Peyer's patch (tissue), 4 donors: ENCODE measurements around the gene KLK2. TPM values are rescaled to one million over a fixed set of nuclear protein-coding genes. Genes with fewer than 3 reads are reported as not detected.

ENCODE experiments used
- DNase-seq, 3 donors: peaks; one replicate each; pipeline ENCODE4 v3.0.0-alpha.2; 2017 to 2019
- H3K27ac ChIP-seq, 4 donors: fragments of 200-600 bp; sonication (generic); one replicate each; pipeline ENCODE4 v1.5.1; 2016 to 2019
- H3K27me3 ChIP-seq, 2 donors: fragments of 200-600 bp; sonication (generic); one replicate each; pipeline ENCODE4 v1.5.1; 2019
- H3K36me3 ChIP-seq, 3 donors: fragments of 200-600 bp; sonication (generic); one replicate each; pipeline ENCODE4 v1.5.1; 2016 to 2019
- H3K4me1 ChIP-seq, 4 donors: fragments of 200-600 bp; sonication (generic); one replicate each; pipeline ENCODE4 v1.5.1; 2016 to 2019
- H3K4me3 ChIP-seq, 4 donors: fragments of 200-600 bp; sonication (generic); 1 replicate in 3 of 4; 2 replicates in 1 of 4; pipeline ENCODE4 v1.5.1; 2016 to 2019; ENCODE audit warnings: mild to moderate bottlenecking in 1 of 4
- H3K9me3 ChIP-seq, 4 donors: fragments of 200-600 bp; sonication (generic); one replicate each; pipeline ENCODE4 v1.5.1; 2016 to 2019; ENCODE audit warnings: mild to moderate bottlenecking in 1 of 4
- POLR2A ChIP-seq, 2 donors: fragments of 450-650 bp; IDR thresholded peaks; one replicate each; pipeline ENCODE4 v1.5.1; 2017; ENCODE audit warnings: antibody characterized with exemption in 2 of 2, mild to moderate bottlenecking in 2 of 2, moderate library complexity in 2 of 2
- total RNA-seq, 4 donors: library from RNA; depleted of rRNA; stranded (reverse); fragments of >200 nt; gene quantifications; one replicate each; pipeline ENCODE4 v1.1.0, GENCODE V29; 2016
- TF ChIP-seq, protein P1 (sequence below), 6 experiments: fragments of 450-650 bp in 4 of 6; fragments of 200-600 bp in 2 of 6; sonication (generic) in 1 of 6; IDR thresholded peaks; one replicate each; pipeline ENCODE4 v1.5.1; 2017 to 2019; ENCODE audit warnings: antibody characterized with exemption in 6 of 6, mild to moderate bottlenecking in 3 of 6, moderate library complexity in 1 of 6

The KLK2 gene
- total RNA-seq, 4 donors from 2014 or later = not detected

DNA sequence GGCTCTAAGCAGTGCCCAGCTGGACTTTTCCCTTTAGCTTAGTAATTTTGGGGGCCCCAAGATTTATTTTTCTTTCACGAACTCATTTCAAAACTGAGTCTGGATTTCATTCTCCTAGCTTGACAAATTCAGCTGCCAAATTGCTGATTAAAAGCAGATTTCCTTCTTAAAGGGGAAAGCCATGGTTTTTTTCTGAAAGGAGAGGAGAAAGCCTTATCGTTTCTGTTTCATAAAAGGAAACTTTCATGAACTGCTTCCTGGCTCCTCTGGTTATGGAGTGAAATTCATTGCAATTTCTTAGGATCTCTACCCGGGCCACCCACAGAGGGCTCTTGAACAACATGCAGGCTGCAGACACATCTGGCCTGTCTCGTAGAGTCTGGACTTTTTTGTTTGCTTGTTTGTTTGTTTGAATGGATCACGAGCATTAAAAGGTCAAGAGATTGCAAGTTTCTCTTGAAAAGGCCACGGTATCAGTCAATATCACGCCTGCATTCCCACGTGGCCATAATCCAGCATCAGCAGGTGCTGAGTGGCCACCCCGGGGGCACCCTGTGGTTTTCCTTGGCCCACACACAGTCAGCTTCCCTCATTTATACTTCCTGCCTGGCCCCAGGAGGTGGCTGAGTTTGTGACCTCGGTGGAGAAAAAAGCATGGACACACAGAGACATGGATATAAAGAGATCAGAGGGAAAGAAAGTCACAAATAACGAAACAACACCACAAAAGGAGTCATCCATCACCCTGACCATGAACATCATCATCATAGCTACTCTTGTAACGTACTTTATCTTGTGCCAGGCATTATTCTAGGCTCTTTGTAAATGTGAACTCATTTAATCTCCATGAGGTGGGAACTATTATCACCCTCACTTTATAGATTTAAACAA lies 48.4 kb downstream of the KLK2 start:
- Histone ChIP-seq H3K36me3 (no peaks in the 10 kb centered on the region), H3K4me3 (no peak overlapping the region), H3K27ac (no peak overlapping the region), H3K4me1 (no peaks in the 10 kb centered on the region), H3K9me3 (no peaks in the 10 kb centered on the region), H3K27me3 (no peaks in the 10 kb centered on the region)
- DNase-seq = no peak
- TF ChIP-seq, protein P1, sequence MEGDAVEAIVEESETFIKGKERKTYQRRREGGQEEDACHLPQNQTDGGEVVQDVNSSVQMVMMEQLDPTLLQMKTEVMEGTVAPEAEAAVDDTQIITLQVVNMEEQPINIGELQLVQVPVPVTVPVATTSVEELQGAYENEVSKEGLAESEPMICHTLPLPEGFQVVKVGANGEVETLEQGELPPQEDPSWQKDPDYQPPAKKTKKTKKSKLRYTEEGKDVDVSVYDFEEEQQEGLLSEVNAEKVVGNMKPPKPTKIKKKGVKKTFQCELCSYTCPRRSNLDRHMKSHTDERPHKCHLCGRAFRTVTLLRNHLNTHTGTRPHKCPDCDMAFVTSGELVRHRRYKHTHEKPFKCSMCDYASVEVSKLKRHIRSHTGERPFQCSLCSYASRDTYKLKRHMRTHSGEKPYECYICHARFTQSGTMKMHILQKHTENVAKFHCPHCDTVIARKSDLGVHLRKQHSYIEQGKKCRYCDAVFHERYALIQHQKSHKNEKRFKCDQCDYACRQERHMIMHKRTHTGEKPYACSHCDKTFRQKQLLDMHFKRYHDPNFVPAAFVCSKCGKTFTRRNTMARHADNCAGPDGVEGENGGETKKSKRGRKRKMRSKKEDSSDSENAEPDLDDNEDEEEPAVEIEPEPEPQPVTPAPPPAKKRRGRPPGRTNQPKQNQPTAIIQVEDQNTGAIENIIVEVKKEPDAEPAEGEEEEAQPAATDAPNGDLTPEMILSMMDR (IDR thresholded peaks at IDR 0.05) = no peak
- no peak for TF ChIP-seq POLR2A (IDR thresholded peaks at IDR 0.05)

DNA sequence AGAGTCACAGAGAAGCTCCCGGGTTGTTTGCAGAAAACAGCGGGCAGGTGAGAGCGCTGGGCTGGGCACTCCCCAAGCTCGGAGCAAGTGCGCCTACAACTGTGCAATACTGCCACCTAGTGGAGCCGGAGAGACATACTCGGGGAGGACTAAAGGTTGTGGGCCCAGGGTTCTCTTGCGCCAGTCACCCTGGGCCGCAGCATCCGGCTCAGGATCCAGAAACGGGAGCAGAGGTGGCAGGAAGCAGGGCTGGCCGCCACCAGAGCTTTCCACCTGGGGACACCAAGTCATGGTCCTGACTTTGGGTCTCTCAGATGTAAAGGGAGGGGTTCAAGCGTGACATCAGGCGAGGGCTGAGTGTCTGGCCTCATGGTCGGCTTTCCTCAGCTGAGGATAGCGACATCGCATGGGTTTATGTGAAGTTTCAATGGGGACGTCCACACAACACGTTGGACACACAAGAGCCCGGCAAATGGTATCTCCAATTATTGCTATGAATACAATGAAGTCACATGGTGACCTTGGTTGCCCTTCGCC lies 49.1 kb downstream of the KLK2 start:
- DNase-seq = peak; percentile 72 to 86 (median 79)
- no peaks in the 10 kb centered on the region for H3K9me3 ChIP-seq
- no peak overlapping the region for H3K27ac ChIP-seq
- TF ChIP-seq, protein P1 (IDR thresholded peaks at IDR 0.05) = peak; percentile 63 to 82 (median 78)
- TF ChIP-seq POLR2A (IDR thresholded peaks at IDR 0.05) = no peak
- no peaks in the 10 kb centered on the region for H3K36me3 ChIP-seq
- H3K4me3 ChIP-seq = no peak overlapping the region
- no peaks in the 10 kb centered on the region for H3K27me3 ChIP-seq
- no peaks in the 10 kb centered on the region for H3K4me1 ChIP-seq

DNA sequence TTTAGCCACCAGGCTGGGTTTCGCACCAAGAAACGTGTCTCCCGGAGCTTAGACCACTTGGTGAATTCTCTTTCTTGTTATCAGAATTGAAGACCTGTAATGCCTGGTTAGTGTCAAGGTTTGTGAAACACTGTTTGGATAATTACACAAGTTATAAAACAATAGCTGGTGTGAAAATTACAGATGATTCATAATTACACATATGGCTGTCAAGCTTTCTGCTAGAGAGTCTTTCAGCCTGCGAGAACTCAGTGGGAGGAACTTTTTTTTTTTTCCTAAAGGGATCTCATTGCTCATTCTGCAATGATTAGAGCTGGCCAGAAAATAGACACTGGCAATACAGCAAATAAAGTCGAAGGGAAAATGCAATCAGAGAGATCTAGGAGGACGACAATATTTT lies 51.3 kb downstream of the KLK2 start:
- no peak for DNase-seq
- H3K9me3 ChIP-seq = no peaks in the 10 kb centered on the region
- no peak overlapping the region for H3K4me3 ChIP-seq
- no peak overlapping the region for H3K27ac ChIP-seq
- no peaks in the 10 kb centered on the region for H3K4me1 ChIP-seq
- H3K27me3 ChIP-seq = no peaks in the 10 kb centered on the region
- H3K36me3 ChIP-seq = no peaks in the 10 kb centered on the region
- TF ChIP-seq POLR2A (IDR thresholded peaks at IDR 0.05) = no peak
- TF ChIP-seq, protein P1 (IDR thresholded peaks at IDR 0.05) = no peak

DNA sequence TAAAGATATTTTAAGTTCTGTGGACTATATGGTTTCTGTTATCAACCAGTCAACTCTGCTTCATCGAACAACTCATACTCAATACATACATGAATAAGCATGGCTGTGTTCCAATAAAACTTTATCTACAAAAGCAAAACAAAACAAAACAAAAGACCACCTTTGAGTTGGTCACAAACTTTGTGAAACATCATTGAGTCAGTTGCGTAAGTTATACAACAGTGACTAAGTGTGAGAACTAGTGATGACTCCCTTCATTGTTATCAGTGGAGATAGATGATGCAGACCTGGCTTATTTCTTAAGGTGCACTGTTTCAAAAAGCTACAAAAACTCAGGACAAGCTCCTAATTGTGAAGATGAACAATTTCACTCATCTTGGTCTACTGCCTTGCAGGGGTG lies 52.5 kb downstream of the KLK2 start:
- no peak for DNase-seq
- no peaks in the 10 kb centered on the region for H3K36me3 ChIP-seq
- H3K27me3 ChIP-seq = no peaks in the 10 kb centered on the region

DNA sequence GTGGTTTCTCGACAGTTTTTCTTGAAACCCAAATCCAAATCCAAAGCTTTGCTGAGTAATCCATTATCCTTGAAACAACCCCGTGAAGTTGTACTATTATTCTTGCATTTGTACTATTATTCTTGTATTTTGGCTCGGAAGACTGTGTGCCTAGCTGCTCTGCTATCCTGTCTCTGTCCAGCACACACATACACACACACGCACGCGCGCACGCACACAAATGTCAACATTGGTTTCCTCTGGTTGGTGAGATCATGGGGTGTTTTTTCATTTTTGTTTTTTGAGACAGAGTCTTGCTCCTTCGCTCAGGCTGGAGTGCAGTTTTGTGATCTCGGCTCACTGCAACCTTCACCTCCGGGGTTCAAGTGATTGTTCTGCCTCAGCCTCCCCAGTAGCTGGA lies 52.9 kb downstream of the KLK2 start:
- DNase-seq = no peak
- Histone ChIP-seq H3K27me3 (no peaks in the 10 kb centered on the region), H3K4me3 (no peak overlapping the region), H3K27ac (no peak overlapping the region), H3K4me1 (no peaks in the 10 kb centered on the region), H3K9me3 (no peaks in the 10 kb centered on the region), H3K36me3 (no peaks in the 10 kb centered on the region)
- no peak for TF ChIP-seq POLR2A (IDR thresholded peaks at IDR 0.05)
- TF ChIP-seq, protein P1 (IDR thresholded peaks at IDR 0.05) = no peak

More for the DNA sequence above, 52.5 kb downstream of the KLK2 start:
- Histone ChIP-seq H3K9me3 (no peaks in the 10 kb centered on the region), H3K4me1 (no peaks in the 10 kb centered on the region), H3K27ac (no peak overlapping the region), H3K4me3 (no peak overlapping the region)
- no peak for TF ChIP-seq POLR2A (IDR thresholded peaks at IDR 0.05)
- TF ChIP-seq, protein P1 (IDR thresholded peaks at IDR 0.05) = no peak
